Testis (tissue), 3 donors: ENCODE results near the gene SNTA1. TPM values are rescaled to one million over a fixed set of nuclear protein-coding genes. Genes with fewer than 3 reads are reported as not detected.
"Not testable (repeated sequence)": the region's sequence is repeated elsewhere in the genome, so short reads cannot be mapped to it uniquely, and the experiment has no call there.

Source experiments
- DNase-seq: peaks from one replicate; pipeline ENCODE4 v3.0.0-alpha.2; 2019
- H3K27ac ChIP-seq, 2 donors: fragments of 200-600 bp; sonication (generic); one replicate each; pipeline ENCODE4 v1.5.1; 2019
- H3K27me3 ChIP-seq: fragments of 200-600 bp; sonication (generic); one replicate; pipeline ENCODE4 v1.5.1; 2019
- H3K36me3 ChIP-seq: fragments of 200-600 bp; sonication (generic); one replicate; pipeline ENCODE4 v1.5.1; 2017; ENCODE audit warnings: low read depth; ENCODE audit errors: missing control alignments
- H3K4me1 ChIP-seq: fragments of 200-600 bp; sonication (generic); one replicate; pipeline ENCODE4 v1.5.1; 2019
- H3K4me3 ChIP-seq, 2 donors: fragments of 200-600 bp; sonication (generic); one replicate each; pipeline ENCODE4 v1.5.1; 2017 to 2019
- H3K9me3 ChIP-seq: fragments of 200-600 bp; sonication (generic); one replicate; pipeline ENCODE4 v1.5.1; 2017
- POLR2A ChIP-seq: fragments of 450-650 bp; IDR thresholded peaks from one replicate; pipeline ENCODE4 v1.6.1; 2017; ENCODE audit warnings: antibody characterized with exemption, mild to moderate bottlenecking, moderate library complexity
- WGBS, 2 donors: methylation state at CpG; one replicate each; pipeline ENCODE4 v1.1.5; 2018; 5-methylcytosine and 5-hydroxymethylcytosine counted together
- intact Hi-C: fragments of 100-400 bp; cut with DNase I; formaldehyde crosslinking; loops from one replicate; pipeline ENCODE4 v1.15.1; 2023; ENCODE audit warnings: low total_unique reads
- polyA plus RNA-seq: library from polyadenylated mRNA; stranded (reverse); fragments of 350-450 nt; fragmentation: Illumina TruSeq; extraction: RNeasy Lipid Tissue Mini Kit (QIAGEN cat#74804); gene quantifications from one replicate; pipeline ENCODE4 v1.2.3, GENCODE V29; 2014; ENCODE audit warnings: low read depth, low replicate concordance; ENCODE audit not compliant: insufficient read depth
- total RNA-seq, 2 donors: library from RNA; depleted of rRNA; stranded (reverse); fragments of >200 nt; gene quantifications; one replicate each; pipeline ENCODE4 v1.2.3, GENCODE V29; 2016
- TF ChIP-seq, protein P1 (sequence below), 3 experiments: fragments of 450-650 bp in 2 of 3; fragments of 200-600 bp in 1 of 3; sonication (generic) in 1 of 3; IDR thresholded peaks; one replicate each; pipeline ENCODE4 v1.5.1; 2016 to 2019; ENCODE audit warnings: antibody characterized with exemption in 3 of 3, mild to moderate bottlenecking in 2 of 3, moderate library complexity in 1 of 3

SNTA1 gene
- total and polyA plus RNA-seq, 3 donors from 2014 or later: 28.0 to 135 (median 96.8) TPM

DNA sequence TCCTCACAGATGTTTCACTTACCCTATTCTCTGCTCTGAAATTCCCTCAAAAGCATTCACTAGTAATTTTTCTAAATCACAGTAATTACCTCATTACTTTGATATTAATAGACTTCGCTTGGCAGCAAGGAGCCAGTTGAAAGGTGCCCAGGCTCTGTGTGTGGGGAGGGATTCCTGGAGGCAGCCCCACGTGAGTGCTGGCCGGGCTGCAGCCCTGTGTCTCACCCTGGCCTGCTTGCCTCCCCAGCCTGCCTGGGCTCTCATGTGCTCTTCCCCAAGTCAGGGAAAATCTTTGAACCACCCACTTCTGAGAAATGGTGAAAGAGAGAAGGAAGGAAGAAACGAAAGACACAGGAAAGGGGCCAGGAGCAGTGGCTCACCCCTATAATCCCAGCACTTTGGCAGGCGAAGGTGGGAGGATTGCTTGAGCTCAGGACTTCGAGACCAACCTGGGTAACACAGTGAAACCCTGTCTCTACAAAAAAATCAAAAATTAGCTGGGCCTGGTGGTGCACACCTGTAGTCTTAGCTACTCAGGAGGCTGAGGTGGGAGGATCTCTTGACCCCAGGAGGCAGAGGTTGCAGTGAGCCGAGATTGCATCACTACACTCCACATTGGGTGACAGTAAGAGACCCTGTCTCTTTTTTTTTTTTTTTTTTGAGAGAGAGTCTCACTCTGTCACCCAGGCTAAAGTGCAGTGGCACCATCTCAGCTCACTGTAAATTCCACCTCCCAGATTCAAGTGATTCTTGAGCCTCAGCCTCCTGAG is 20.0 kb upstream of the SNTA1 start:
- no peaks in the 10 kb centered on the region for H3K36me3 ChIP-seq
- no peak for DNase-seq
- no peaks in the 10 kb centered on the region for H3K9me3 ChIP-seq
- no peaks in the 10 kb centered on the region for H3K27me3 ChIP-seq
- H3K4me3 ChIP-seq: no peak overlapping the region
- no peak overlapping the region for H3K27ac ChIP-seq
- no peaks in the 10 kb centered on the region for H3K4me1 ChIP-seq
- intact Hi-C loops: no loop called here
- 83 to 86% methylated on average over 7 of the region's 7 CpGs for WGBS, 2 donors
- no peak for TF ChIP-seq POLR2A
- TF ChIP-seq, protein P1, sequence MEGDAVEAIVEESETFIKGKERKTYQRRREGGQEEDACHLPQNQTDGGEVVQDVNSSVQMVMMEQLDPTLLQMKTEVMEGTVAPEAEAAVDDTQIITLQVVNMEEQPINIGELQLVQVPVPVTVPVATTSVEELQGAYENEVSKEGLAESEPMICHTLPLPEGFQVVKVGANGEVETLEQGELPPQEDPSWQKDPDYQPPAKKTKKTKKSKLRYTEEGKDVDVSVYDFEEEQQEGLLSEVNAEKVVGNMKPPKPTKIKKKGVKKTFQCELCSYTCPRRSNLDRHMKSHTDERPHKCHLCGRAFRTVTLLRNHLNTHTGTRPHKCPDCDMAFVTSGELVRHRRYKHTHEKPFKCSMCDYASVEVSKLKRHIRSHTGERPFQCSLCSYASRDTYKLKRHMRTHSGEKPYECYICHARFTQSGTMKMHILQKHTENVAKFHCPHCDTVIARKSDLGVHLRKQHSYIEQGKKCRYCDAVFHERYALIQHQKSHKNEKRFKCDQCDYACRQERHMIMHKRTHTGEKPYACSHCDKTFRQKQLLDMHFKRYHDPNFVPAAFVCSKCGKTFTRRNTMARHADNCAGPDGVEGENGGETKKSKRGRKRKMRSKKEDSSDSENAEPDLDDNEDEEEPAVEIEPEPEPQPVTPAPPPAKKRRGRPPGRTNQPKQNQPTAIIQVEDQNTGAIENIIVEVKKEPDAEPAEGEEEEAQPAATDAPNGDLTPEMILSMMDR (IDR thresholded peaks at IDR 0.05): no peak

DNA sequence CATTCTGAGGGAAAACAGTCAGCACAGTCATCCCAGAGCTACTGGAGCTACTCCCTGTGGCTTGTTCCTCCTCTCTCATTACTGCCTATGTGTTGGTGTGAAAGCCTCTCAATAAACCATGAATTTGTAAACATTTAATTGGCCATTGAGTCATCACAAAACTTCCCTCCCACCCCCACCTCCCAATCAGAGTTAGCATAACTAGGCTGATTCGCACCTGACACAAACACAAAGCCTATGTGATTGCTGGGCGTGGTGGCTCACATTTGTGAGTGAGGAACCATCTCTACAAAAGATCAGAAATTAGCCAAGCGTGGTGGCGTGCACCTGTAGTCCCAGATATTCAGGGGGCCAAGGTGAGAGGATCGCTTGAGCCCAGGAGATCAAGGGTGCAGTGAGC is 17.1 kb upstream of the SNTA1 start:
- H3K27ac ChIP-seq: no peak overlapping the region
- intact Hi-C loops: no loop called here
- no peaks in the 10 kb centered on the region for H3K4me1 ChIP-seq
- H3K4me3 ChIP-seq: no peak overlapping the region
- WGBS, 2 donors: 97 to 100% methylated on average over 5 of the region's 5 CpGs
- no peaks in the 10 kb centered on the region for H3K27me3 ChIP-seq
- no peaks in the 10 kb centered on the region for H3K9me3 ChIP-seq
- TF ChIP-seq, protein P1 (IDR thresholded peaks at IDR 0.05): no peak
- no peak for DNase-seq
- H3K36me3 ChIP-seq: no peaks in the 10 kb centered on the region

DNA sequence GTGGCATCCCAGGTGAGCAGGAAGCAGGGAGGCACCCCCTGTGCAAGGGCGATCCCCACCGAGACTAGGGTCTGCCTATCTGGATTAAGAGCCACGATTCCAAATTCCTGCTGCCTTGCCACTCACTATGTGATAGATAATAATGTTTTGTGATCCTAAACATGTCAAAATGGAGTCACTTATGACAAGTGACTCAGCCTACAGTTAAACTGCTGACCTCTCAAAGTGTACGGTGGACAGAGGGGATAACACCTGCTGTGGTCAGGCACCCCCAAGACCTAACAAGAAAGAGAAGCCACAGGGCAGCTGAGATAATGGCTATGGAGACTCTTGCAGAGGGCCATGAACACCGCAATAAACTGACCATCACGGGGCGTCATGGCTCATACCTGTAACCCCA is 16.0 kb upstream of the SNTA1 start:
- TF ChIP-seq POLR2A: no peak
- Histone ChIP-seq H3K4me1 (no peaks in the 10 kb centered on the region), H3K27me3 (no peaks in the 10 kb centered on the region), H3K27ac (no peak overlapping the region), H3K9me3 (no peaks in the 10 kb centered on the region), H3K36me3 (no peaks in the 10 kb centered on the region), H3K4me3 (no peak overlapping the region)
- intact Hi-C loops: no loop called here
- no peak for DNase-seq
- 85 to 89% methylated on average over 7 of the region's 7 CpGs for WGBS, 2 donors

DNA sequence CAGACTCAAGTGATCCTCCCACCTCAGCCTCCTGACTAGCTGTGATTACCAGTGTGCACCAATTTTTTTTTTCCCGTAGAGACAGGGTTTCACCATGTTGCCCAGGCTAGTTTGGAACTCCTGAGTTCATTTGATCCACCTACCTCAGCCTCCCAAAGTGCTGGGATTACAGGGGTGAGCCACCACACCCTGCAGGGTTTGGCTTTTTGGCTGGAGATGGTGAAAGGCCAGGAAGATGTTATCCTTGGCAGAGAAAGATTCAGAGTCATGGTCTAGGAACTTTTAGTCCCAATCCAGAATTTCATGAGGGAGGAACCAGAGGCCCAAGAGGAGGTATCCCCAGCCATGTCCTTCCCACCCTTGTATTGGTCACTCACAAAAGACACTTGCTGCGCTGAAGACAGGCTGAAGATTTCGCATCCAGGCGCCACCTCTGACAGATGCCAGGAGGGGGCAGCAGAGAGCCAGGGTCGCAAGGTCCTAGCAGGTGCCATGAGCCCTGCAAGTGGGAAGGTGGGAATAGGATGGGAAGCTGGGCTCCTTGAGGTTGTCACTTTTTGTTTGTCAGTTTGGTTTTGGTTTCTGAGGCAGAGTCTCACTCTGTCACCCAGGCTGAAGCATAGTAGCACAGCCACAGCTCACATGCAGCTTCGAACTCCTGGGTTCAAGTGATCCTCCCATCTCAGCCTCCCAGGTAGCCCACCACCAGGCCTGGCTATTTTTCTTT is 13.5 kb upstream of the SNTA1 start:
- H3K27ac ChIP-seq, H3K9me3 ChIP-seq, H3K27me3 ChIP-seq, H3K4me1 ChIP-seq, H3K4me3 ChIP-seq, H3K36me3 ChIP-seq, intact Hi-C loops: not testable (repeated sequence)
- DNase-seq: peak; percentile 89
- WGBS, 2 donors: 33 to 47% methylated on average over 5 of the region's 6 CpGs
- TF ChIP-seq, protein P1 (IDR thresholded peaks at IDR 0.05): peak; percentile 85 to 86 (median 85)

DNA sequence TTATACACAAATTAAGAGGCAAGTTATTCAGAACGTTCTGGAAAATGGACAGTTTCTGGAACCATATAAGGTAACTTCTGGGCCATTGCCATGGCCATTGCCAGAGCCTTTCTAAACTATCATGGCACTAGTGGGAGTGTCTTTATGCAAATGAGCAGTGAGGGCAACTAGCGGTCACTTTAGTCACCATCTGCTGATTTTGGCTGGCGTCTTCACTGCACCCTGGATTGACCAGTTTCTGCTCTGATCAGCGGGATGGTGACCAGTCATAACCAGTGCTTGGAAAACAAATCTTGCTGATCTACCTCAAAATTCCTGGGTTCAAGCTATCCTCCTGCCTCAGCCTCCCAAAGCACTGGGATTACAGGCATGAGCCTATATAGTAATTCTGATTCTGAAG is 7.3 kb upstream of the SNTA1 start:
- Histone ChIP-seq H3K36me3 (no peaks in the 10 kb centered on the region), H3K27me3 (no peaks in the 10 kb centered on the region), H3K27ac (no peak overlapping the region), H3K9me3 (no peaks in the 10 kb centered on the region), H3K4me3 (no peak overlapping the region), H3K4me1 (no peaks in the 10 kb centered on the region)
- intact Hi-C loops: no loop called here
- TF ChIP-seq POLR2A: no peak
- TF ChIP-seq, protein P1 (IDR thresholded peaks at IDR 0.05): no peak
- no peak for DNase-seq
- WGBS, 2 donors: 68 to 76% methylated on average over 4 of the region's 4 CpGs
